ENCODE results near the gene METRN. TPM values are rescaled to one million over a fixed set of nuclear protein-coding genes. Genes with fewer than 3 reads are reported as not detected.

The METRN gene
- total RNA-seq, 1 donor from 2014 or later = 58.5 TPM

GRCh38 chr16:764848-765487 is 50.0 kb downstream of the METRN start:
- no peaks in the 10 kb centered on the region for H3K36me3 Mint-ChIP-seq (ENCODE audit: low read depth)
- H3K27me3 Mint-ChIP-seq (ENCODE audit: low read depth) = peaks cover 1% of the 10 kb centered on the region
- H3K9me3 Mint-ChIP-seq (ENCODE audit: low read depth) = no peaks in the 10 kb centered on the region
- H3K4me3 Mint-ChIP-seq (ENCODE audit: unreplicated experiment) = no peak overlapping the region
- H3K27ac Mint-ChIP-seq (ENCODE audit: unreplicated experiment) = no peak overlapping the region
- TF ChIP-seq CTCF (IDR thresholded peaks at IDR 0.05) = no peak
- H3K4me1 Mint-ChIP-seq (ENCODE audit: low read depth) = no peaks in the 10 kb centered on the region
- peak; percentile 91 for DNase-seq (ENCODE audit: low spot score)

- no peaks in the 10 kb centered on the region for H3K4me1 Mint-ChIP-seq (ENCODE audit: low read depth)
Observed at GRCh38 chr16:765488-765865, 50.6 kb downstream of the METRN start.

GRCh38 chr16:766008-766819 is 51.3 kb downstream of the METRN start:
- Mint-ChIP-seq H3K36me3 (ENCODE audit: low read depth) (no peaks in the 10 kb centered on the region), H3K9me3 (ENCODE audit: low read depth) (no peaks in the 10 kb centered on the region), H3K4me3 (ENCODE audit: unreplicated experiment) (no peak overlapping the region), H3K27me3 (ENCODE audit: low read depth) (peaks cover 1% of the 10 kb centered on the region), H3K27ac (ENCODE audit: unreplicated experiment) (no peak overlapping the region), H3K4me1 (ENCODE audit: low read depth) (no peaks in the 10 kb centered on the region)
- TF ChIP-seq CTCF (IDR thresholded peaks at IDR 0.05) = no peak
- peak; percentile 78 for DNase-seq (ENCODE audit: low spot score)

More at GRCh38 chr16:765488-765865, 50.6 kb downstream of the METRN start:
- Mint-ChIP-seq H3K27ac (ENCODE audit: unreplicated experiment) (no peak overlapping the region), H3K9me3 (ENCODE audit: low read depth) (no peaks in the 10 kb centered on the region), H3K4me3 (ENCODE audit: unreplicated experiment) (no peak overlapping the region), H3K36me3 (ENCODE audit: low read depth) (no peaks in the 10 kb centered on the region), H3K27me3 (ENCODE audit: low read depth) (peaks cover 1% of the 10 kb centered on the region)
- TF ChIP-seq CTCF (IDR thresholded peaks at IDR 0.05) = no peak
- DNase-seq (ENCODE audit: low spot score) = no peak

GRCh38 chr16:766820-767640 is 52.1 kb downstream of the METRN start:
- no peak overlapping the region for H3K27ac Mint-ChIP-seq (ENCODE audit: unreplicated experiment)
- no peak for TF ChIP-seq CTCF (IDR thresholded peaks at IDR 0.05)
- no peaks in the 10 kb centered on the region for H3K36me3 Mint-ChIP-seq (ENCODE audit: low read depth)
- no peak overlapping the region for H3K4me3 Mint-ChIP-seq (ENCODE audit: unreplicated experiment)
- H3K27me3 Mint-ChIP-seq (ENCODE audit: low read depth) = peaks cover 1% of the 10 kb centered on the region
- H3K9me3 Mint-ChIP-seq (ENCODE audit: low read depth) = no peaks in the 10 kb centered on the region
- H3K4me1 Mint-ChIP-seq (ENCODE audit: low read depth) = no peaks in the 10 kb centered on the region
- peak; percentile 93 for DNase-seq (ENCODE audit: low spot score)

- no peak for TF ChIP-seq CTCF (IDR thresholded peaks at IDR 0.05)
- Mint-ChIP-seq H3K4me3 (ENCODE audit: unreplicated experiment) (no peak overlapping the region), H3K27me3 (ENCODE audit: low read depth) (peaks cover 1% of the 10 kb centered on the region), H3K27ac (ENCODE audit: unreplicated experiment) (no peak overlapping the region), H3K4me1 (ENCODE audit: low read depth) (no peaks in the 10 kb centered on the region), H3K36me3 (ENCODE audit: low read depth) (no peaks in the 10 kb centered on the region), H3K9me3 (ENCODE audit: low read depth) (no peaks in the 10 kb centered on the region)
- no peak for DNase-seq (ENCODE audit: low spot score)
Observed at GRCh38 chr16:767743-768235, 52.9 kb downstream of the METRN start.
